ENCODE data around the gene PPIA. TPM values are rescaled to one million over a fixed set of nuclear protein-coding genes. Genes with fewer than 3 reads are reported as not detected.

Gene PPIA
- total and polyA plus RNA-seq, 2 donors from 2014 or later: 1,143 to 2,940 TPM

DNA sequence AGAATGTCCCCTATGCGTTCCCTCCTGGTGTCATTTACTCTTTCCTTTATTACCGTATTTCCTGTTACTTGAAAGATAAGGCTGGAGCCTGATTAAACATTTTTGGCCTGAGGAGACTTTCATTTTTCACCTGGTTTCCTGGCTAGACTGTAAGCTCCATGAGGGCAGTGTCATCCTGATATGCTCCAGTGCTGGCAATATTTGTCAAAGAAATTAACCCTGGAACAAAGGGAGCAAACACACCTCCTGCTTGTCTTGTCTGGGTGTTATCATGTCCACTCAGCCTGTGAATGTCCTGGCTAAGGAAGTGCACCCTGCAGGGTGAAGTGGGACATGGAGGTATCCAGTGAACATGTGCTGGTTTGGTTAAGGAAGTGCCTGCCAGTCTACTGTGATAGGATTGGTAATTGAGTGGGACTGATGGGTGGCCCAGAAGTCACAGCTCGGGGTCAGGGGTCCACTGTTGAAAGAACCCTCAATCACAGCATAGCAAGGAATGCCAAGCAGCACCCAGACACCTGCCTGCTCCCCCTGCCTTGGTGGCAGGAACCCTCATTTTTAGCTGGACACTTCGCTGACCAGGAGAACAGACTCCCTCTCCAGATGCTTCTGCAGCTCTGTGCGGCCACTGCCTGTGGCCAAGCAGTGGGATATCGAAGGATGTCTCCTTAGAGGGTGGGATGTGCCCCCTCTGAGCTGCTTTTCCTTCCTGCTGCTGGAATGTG lies 20.9 kb upstream of the PPIA start:
- no peak for FAIRE-seq
- Histone ChIP-seq H3K36me3 (ENCODE audit: control insufficient read depth in 2 of 3, insufficient read depth in 3 of 3, low read length in 3 of 3) (no peaks in the 10 kb centered on the region), H3K9me3 (ENCODE audit: control insufficient read depth in 2 of 3, insufficient read depth in 1 of 3, low read length in 3 of 3) (no peaks in the 10 kb centered on the region), H3K27ac (ENCODE audit: low read depth in 2 of 2, low read length in 2 of 2) (no peak overlapping the region), H3K27me3 (ENCODE audit: control insufficient read depth, insufficient read depth, low read length) (no peaks in the 10 kb centered on the region), H3K9ac (ENCODE audit: low read length in 3 of 3) (no peak overlapping the region), H3K4me1 (ENCODE audit: control insufficient read depth in 2 of 3, insufficient read depth in 2 of 3, low read depth in 1 of 3, low read length in 3 of 3) (peaks cover 0 to 2% (median 0%) of the 10 kb centered on the region in 3 donors), H3K4me3 (ENCODE audit: low read length in 3 of 3) (no peak overlapping the region)
- TF ChIP-seq, protein P1, sequence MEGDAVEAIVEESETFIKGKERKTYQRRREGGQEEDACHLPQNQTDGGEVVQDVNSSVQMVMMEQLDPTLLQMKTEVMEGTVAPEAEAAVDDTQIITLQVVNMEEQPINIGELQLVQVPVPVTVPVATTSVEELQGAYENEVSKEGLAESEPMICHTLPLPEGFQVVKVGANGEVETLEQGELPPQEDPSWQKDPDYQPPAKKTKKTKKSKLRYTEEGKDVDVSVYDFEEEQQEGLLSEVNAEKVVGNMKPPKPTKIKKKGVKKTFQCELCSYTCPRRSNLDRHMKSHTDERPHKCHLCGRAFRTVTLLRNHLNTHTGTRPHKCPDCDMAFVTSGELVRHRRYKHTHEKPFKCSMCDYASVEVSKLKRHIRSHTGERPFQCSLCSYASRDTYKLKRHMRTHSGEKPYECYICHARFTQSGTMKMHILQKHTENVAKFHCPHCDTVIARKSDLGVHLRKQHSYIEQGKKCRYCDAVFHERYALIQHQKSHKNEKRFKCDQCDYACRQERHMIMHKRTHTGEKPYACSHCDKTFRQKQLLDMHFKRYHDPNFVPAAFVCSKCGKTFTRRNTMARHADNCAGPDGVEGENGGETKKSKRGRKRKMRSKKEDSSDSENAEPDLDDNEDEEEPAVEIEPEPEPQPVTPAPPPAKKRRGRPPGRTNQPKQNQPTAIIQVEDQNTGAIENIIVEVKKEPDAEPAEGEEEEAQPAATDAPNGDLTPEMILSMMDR (IDR thresholded peaks at IDR 0.05; ENCODE audit: borderline replicate concordance, extremely low read depth, insufficient read depth): no peak
- intact Hi-C loops (cut with DNase I): no loop called here
- no peak for DNase-seq

DNA sequence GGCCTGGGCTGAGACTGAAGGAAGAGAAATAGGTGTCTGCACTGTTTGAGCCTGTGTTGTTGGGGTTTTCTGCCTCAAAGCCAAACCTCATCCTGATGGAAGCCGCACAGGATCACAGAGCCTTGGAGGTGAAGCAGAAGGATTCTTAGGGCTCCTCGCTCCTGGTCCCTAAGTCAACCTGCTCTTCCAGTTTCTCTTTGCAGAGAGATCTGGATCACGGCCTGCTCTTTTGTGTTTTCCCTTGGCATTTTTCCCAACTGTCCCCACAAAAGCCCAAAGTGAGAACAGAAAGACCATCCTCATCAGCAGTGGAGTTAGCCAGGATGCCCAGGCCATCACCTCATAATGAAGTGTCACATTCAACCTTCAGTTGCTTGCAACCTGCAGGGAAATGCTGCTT lies 20.3 kb upstream of the PPIA start:
- TF ChIP-seq, protein P1 (IDR thresholded peaks at IDR 0.05; ENCODE audit: borderline replicate concordance, extremely low read depth, insufficient read depth): no peak
- intact Hi-C loops (cut with DNase I): no loop called here
- no peak overlapping the region for H3K27ac ChIP-seq (ENCODE audit: low read depth in 2 of 2, low read length in 2 of 2)
- no peaks in the 10 kb centered on the region for H3K9me3 ChIP-seq (ENCODE audit: control insufficient read depth in 2 of 3, insufficient read depth in 1 of 3, low read length in 3 of 3)
- no peak for DNase-seq
- no peak for FAIRE-seq
- peaks cover 0 to 2% (median 0%) of the 10 kb centered on the region in 3 donors for H3K4me1 ChIP-seq (ENCODE audit: control insufficient read depth in 2 of 3, insufficient read depth in 2 of 3, low read depth in 1 of 3, low read length in 3 of 3)
- H3K27me3 ChIP-seq (ENCODE audit: control insufficient read depth, insufficient read depth, low read length): no peaks in the 10 kb centered on the region
- H3K36me3 ChIP-seq (ENCODE audit: control insufficient read depth in 2 of 3, insufficient read depth in 3 of 3, low read length in 3 of 3): no peaks in the 10 kb centered on the region
- no peak overlapping the region for H3K4me3 ChIP-seq (ENCODE audit: low read length in 3 of 3)
- no peak overlapping the region for H3K9ac ChIP-seq (ENCODE audit: low read length in 3 of 3)

- no peaks in the 10 kb centered on the region for H3K4me1 ChIP-seq (ENCODE audit: control insufficient read depth in 2 of 3, insufficient read depth in 2 of 3, low read depth in 1 of 3, low read length in 3 of 3)
- no peak for DNase-seq
- intact Hi-C loops (cut with DNase I): no loop called here
These were observed 14.0 kb upstream of the PPIA start for GRCh38 chr7:44782460-44782859.

More at GRCh38 chr7:44782460-44782859, 14.0 kb upstream of the PPIA start:
- H3K4me3 ChIP-seq (ENCODE audit: low read length in 3 of 3): no peak overlapping the region
- H3K27ac ChIP-seq (ENCODE audit: low read depth in 2 of 2, low read length in 2 of 2): no peak overlapping the region
- TF ChIP-seq, protein P1 (IDR thresholded peaks at IDR 0.05; ENCODE audit: borderline replicate concordance, extremely low read depth, insufficient read depth): no peak
- peaks cover 0 to 5% (median 0%) of the 10 kb centered on the region in 3 donors for H3K9me3 ChIP-seq (ENCODE audit: control insufficient read depth in 2 of 3, insufficient read depth in 1 of 3, low read length in 3 of 3)
- no peaks in the 10 kb centered on the region for H3K36me3 ChIP-seq (ENCODE audit: control insufficient read depth in 2 of 3, insufficient read depth in 3 of 3, low read length in 3 of 3)
- no peak for FAIRE-seq
- H3K9ac ChIP-seq (ENCODE audit: low read length in 3 of 3): no peak overlapping the region
- no peaks in the 10 kb centered on the region for H3K27me3 ChIP-seq (ENCODE audit: control insufficient read depth, insufficient read depth, low read length)
